Measurements from ENCODE around the gene SLC35F6.
"Not testable (repeated sequence)": the region's sequence is repeated elsewhere in the genome, so short reads cannot be mapped to it uniquely, and the experiment has no call there.

Gene SLC35F6

GRCh38 chr2:26757873-26758789, 6.0 kb upstream of the SLC35F6 start:
- Histone ChIP-seq H3K9me3 (ENCODE audit: insufficient read depth, low read length) (no peaks in the 10 kb centered on the region), H2AFZ (ENCODE audit: low read depth, low read length, severe bottlenecking) (no peak overlapping the region), H4K20me1 (ENCODE audit: low read depth, low read length) (no peaks in the 10 kb centered on the region), H3K27ac (ENCODE audit: low read depth, low read length) (no peak overlapping the region), H3K9ac (ENCODE audit: low read length) (no peak overlapping the region), H3F3A (ENCODE audit: insufficient read depth) (no peaks in the 10 kb centered on the region), H3K27me3 (ENCODE audit: low read length) (no peaks in the 10 kb centered on the region), H3K9me2 (replicated peaks; ENCODE audit: insufficient read depth, low read length) (no peaks in the 10 kb centered on the region), H3K79me2 (ENCODE audit: insufficient read depth, low read length) (no peaks in the 10 kb centered on the region), H3K4me2 (ENCODE audit: low read depth, low read length, poor library complexity, severe bottlenecking) (no peak overlapping the region), H3K36me3 (ENCODE audit: low read length) (no peaks in the 10 kb centered on the region), H3K4me3 (ENCODE audit: insufficient read depth, low read length, poor library complexity, severe bottlenecking) (no peak overlapping the region)
- no peak for TF ChIP-seq CTCF (IDR thresholded peaks at IDR 0.05; ENCODE audit: insufficient read depth, low read length, poor library complexity, severe bottlenecking)
- TF ChIP-seq EZH2phosphoT487 (conservative IDR thresholded peaks at IDR 0.05; ENCODE audit: low read length), result no peak

GRCh38 chr2:26758790-26759321, 5.2 kb upstream of the SLC35F6 start:
- Histone ChIP-seq H3K9me3 (ENCODE audit: insufficient read depth, low read length) (no peaks in the 10 kb centered on the region), H3K9me2 (replicated peaks; ENCODE audit: insufficient read depth, low read length) (no peaks in the 10 kb centered on the region), H3K27ac (ENCODE audit: low read depth, low read length) (no peak overlapping the region), H3K79me2 (ENCODE audit: insufficient read depth, low read length) (no peaks in the 10 kb centered on the region), H3F3A (ENCODE audit: insufficient read depth) (no peaks in the 10 kb centered on the region), H3K4me2 (ENCODE audit: low read depth, low read length, poor library complexity, severe bottlenecking) (no peak overlapping the region), H4K20me1 (ENCODE audit: low read depth, low read length) (no peaks in the 10 kb centered on the region), H3K4me3 (ENCODE audit: insufficient read depth, low read length, poor library complexity, severe bottlenecking) (no peak overlapping the region), H3K36me3 (ENCODE audit: low read length) (no peaks in the 10 kb centered on the region), H2AFZ (ENCODE audit: low read depth, low read length, severe bottlenecking) (no peak overlapping the region), H3K9ac (ENCODE audit: low read length) (no peak overlapping the region), H3K27me3 (ENCODE audit: low read length) (no peaks in the 10 kb centered on the region)
- no peak for TF ChIP-seq EZH2phosphoT487 (conservative IDR thresholded peaks at IDR 0.05; ENCODE audit: low read length)
- TF ChIP-seq CTCF (IDR thresholded peaks at IDR 0.05; ENCODE audit: insufficient read depth, low read length, poor library complexity, severe bottlenecking), result no peak

GRCh38 chr2:26759845-26760244, 4.2 kb upstream of the SLC35F6 start:
- H3K27me3 ChIP-seq (ENCODE audit: low read length), result no peaks in the 10 kb centered on the region
- no peaks in the 10 kb centered on the region for H3K9me2 ChIP-seq (replicated peaks; ENCODE audit: insufficient read depth, low read length)
- no peaks in the 10 kb centered on the region for H4K20me1 ChIP-seq (ENCODE audit: low read depth, low read length)
- no peak overlapping the region for H3K4me2 ChIP-seq (ENCODE audit: low read depth, low read length, poor library complexity, severe bottlenecking)
- TF ChIP-seq EZH2phosphoT487 (conservative IDR thresholded peaks at IDR 0.05; ENCODE audit: low read length), result no peak
- TF ChIP-seq CTCF (IDR thresholded peaks at IDR 0.05; ENCODE audit: insufficient read depth, low read length, poor library complexity, severe bottlenecking), result no peak
- H2AFZ ChIP-seq (ENCODE audit: low read depth, low read length, severe bottlenecking), result no peak overlapping the region
- no peaks in the 10 kb centered on the region for H3K36me3 ChIP-seq (ENCODE audit: low read length)
- H3K27ac ChIP-seq (ENCODE audit: low read depth, low read length), result no peak overlapping the region
- no peak overlapping the region for H3K4me3 ChIP-seq (ENCODE audit: insufficient read depth, low read length, poor library complexity, severe bottlenecking)
- H3K9me3 ChIP-seq (ENCODE audit: insufficient read depth, low read length), result no peaks in the 10 kb centered on the region
- H3K9ac ChIP-seq (ENCODE audit: low read length), result no peak overlapping the region
- peaks cover 6% of the 10 kb centered on the region for H3K79me2 ChIP-seq (ENCODE audit: insufficient read depth, low read length)
- H3F3A ChIP-seq (ENCODE audit: insufficient read depth), result no peaks in the 10 kb centered on the region

- not testable (repeated sequence) for H3K36me3 ChIP-seq (ENCODE audit: low read length); H4K20me1 ChIP-seq (ENCODE audit: low read depth, low read length); H3K4me3 ChIP-seq (ENCODE audit: insufficient read depth, low read length, poor library complexity, severe bottlenecking); H3K27me3 ChIP-seq (ENCODE audit: low read length); H3K27ac ChIP-seq (ENCODE audit: low read depth, low read length); H3K9me3 ChIP-seq (ENCODE audit: insufficient read depth, low read length); H3F3A ChIP-seq (ENCODE audit: insufficient read depth); H2AFZ ChIP-seq (ENCODE audit: low read depth, low read length, severe bottlenecking); H3K9ac ChIP-seq (ENCODE audit: low read length); H3K9me2 ChIP-seq (replicated peaks; ENCODE audit: insufficient read depth, low read length); H3K4me2 ChIP-seq (ENCODE audit: low read depth, low read length, poor library complexity, severe bottlenecking)
- peaks cover 17% of the 10 kb centered on the region for H3K79me2 ChIP-seq (ENCODE audit: insufficient read depth, low read length)
These were observed 3.1 kb upstream of the SLC35F6 start for GRCh38 chr2:26760991-26761390.

Data from SU-DHL-6 (cell line).